ENCODE results near the gene GOT2.
"Not testable (repeated sequence)": the region's sequence is repeated elsewhere in the genome, so short reads cannot be mapped to it uniquely, and the experiment has no call there.

GOT2 gene

GRCh38 chr16:58716468-58716867 is 17.6 kb downstream of the GOT2 start:
- no peak for DNase-seq

DNA sequence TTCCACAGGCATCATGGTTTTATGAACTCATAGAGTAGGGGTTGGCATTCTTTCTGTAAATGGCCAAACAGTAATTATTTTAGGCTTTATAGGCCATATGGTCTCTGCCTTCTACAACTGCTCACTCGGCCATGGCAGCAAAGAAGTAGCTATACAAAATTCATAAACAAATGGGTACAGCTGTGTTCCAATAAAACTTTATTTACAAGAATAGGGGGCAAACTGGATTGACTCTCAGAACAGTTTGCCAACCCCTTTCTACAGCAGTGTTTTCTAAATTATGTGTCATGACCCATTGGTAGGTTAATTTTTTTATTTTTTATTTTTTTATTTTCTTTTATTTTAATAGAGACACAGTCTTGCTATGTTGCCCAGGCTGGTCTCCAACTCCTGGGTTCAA is 20.4 kb downstream of the GOT2 start:
- DNase-seq, result no peak

DNA sequence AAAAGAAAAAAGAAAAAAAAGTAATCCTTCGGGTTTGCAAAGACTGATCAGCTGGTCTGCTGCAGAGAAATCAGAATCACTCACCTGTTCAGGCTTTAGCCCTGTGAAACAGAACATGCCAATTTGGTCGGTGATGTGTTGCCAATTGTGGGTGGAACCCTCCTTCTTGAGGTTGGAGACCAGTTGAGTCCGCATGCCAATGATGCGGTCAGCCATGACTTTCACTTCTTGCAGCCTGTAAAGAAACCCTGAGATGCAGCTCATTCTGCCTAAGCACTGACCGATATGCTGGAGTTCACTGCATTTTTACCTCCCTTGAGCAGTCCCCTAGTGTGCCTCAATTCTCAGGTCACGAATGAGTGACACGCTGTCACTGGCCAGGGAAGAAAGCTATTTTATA is 24.8 kb downstream of the GOT2 start:
- DNase-seq, result no peak

DNA sequence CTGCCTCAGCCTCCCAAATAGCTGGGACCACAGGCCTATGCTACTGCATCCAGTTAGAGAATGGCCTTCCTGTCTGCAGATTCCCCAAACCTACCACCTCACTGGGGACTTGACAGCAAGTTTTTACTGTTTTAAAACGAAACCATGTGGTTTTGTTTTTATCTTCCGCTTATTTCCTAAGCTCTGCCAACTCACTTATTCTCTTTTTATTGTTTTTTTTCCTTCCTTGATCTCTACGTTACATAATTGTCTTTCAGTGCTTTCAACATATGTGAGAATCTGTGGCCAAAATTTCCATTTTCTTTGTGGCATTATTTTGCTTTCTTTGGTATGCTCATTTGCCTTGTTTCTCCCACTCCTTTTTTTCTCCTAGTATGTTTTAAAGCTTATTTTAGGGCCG is 35.0 kb downstream of the GOT2 start:
- DNase-seq, result no peak

GRCh38 chr16:58695368-58695767 is 38.7 kb downstream of the GOT2 start:
- no peak for DNase-seq

DNA sequence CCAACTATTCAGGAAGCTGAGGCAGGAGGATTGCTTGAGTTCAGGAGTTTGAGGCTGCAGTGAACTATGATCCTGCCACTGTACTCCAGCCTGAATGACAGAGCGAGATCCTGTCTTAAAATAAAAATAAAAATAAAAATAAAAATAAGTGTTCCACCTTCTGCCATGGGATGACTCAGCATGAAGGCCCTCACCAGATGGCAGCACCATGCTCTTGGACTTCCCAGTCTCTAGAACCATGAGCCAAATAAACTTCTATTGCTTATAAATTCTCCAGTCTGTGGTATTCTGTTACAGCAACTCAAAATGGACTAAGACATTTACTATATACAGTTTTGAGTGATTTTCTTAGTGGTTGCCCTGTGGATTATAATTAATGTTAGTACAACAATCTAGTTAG is 41.7 kb downstream of the GOT2 start:
- no peak for DNase-seq

DNA sequence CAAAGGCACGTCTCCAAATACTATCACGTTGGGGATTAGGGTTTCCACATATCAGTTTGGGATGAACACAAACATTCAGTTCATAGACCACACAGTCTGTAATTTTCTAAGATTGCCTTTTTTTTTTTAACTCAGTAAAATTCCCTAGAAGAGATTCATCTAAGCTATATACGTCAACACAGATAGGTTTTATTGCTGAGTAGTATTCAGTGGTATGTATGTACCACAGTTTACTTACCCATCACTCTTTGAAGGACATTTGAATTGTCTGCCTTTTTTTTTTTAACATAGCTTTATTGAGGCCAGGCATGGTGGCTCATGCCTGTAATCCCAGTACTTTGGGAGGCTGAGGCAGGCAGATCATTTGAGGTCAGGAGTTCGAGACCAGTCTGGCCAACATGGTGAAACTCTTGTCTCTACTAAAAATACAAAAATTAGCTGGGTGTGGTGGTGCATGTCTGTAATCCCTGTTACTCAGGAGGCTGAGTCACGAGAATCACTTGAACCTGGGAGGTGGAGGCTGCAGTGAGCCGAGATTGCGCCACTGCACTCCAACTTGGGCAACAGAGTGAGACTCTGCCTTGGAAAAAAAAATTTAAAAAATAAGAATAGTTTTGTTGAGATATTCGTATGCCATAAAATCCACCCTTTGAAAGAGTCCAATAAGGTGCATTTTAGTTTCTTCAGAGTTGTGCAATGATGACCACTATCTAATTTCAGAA is 47.0 kb downstream of the GOT2 start:
- not testable (repeated sequence) for DNase-seq

GRCh38 chr16:58685084-58685449 is 49.0 kb downstream of the GOT2 start:
- no peak for DNase-seq

GRCh38 chr16:58684354-58685083 is 49.6 kb downstream of the GOT2 start, which contains the start of gene SLC38A7:
TSS of gene SLC38A7 (minus strand) at chr16:58684770. CDS start at chr16:58680126, 4,644 bp downstream.
- DNase-seq, result peak; percentile 65

GRCh38 chr16:58684001-58684353 is 50.1 kb downstream of the GOT2 start:
- DNase-seq, result no peak

- no peak for DNase-seq
These were observed 54.4 kb downstream of the GOT2 start for GRCh38 chr16:58679763-58680162.

- DNase-seq, result no peak
These were observed 55.4 kb downstream of the GOT2 start for GRCh38 chr16:58678716-58679115.

DNA sequence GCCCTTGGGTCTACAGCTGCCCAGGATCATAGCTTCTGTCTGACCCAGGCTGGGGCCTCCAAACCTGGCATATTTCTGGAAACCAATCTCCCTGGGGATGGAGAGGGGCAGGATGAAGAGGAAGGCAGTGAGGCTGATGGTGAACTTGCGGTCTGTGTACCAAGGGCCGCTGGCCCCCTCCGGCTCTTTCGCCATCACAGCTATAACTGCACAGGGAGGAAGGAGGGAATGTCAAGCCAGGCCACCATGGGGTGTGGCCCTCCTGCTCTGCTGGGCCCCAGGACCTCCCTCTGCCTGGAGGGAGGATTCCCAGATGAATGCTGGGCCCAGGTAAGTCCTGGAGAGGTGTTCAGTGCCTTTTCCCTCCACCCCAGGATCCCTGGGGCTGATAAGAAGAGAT is 55.8 kb downstream of the GOT2 start:
- DNase-seq, result no peak

GRCh38 chr16:58670946-58671583 is 63.1 kb downstream of the GOT2 start:
- no peak for DNase-seq

DNA sequence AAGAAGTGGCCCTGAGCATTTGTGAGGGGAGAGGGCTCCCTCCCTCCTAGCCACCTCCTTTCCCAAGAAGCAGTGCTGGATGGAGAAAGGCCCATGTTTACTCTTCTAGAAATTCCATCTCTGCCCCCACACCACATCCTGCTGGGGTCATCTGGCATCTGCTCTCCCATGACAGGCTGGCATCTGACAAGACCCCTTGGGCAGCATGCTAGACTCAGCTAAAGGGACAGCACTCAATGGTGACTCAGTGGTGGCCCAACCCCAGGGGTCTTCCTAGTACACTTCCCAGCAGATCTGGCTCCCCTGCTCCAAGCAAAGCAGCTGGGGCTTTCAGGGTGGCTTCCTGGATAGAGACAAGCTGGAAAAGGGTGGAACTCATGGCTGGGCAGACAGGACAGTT is 63.9 kb downstream of the GOT2 start:
- DNase-seq, result no peak

GRCh38 chr16:58665200-58665599 is 68.9 kb downstream of the GOT2 start:
- DNase-seq, result no peak

DNA sequence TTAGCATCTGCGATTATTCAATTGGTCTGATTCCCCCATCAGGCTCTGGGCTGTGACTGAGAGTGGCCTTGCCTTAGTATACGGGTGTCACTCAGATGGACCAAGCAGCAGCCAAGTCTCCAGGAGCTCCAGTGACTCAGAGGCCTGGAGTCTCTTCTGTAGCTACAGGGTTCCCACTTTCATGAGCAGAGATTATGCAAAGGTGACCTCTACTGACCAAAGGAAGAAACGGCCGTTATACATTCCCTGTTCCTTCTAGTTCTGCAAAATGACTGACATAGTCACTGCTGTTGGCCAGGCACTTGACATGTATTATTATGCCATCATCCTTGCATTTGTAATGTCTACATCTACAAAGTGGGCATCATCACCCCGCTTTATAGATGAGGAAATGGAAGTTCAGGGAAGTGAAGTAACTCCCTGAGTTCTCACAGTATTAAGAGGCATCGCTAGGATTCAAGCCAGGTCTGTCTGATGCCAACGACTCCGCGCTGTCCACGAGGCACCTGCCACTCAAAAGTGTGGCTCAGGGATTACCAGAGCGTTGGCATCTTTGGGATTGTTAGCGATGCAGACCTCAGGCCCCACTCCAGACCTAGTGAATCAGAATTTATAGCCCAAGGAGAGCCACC is 72.8 kb downstream of the GOT2 start:
- DNase-seq, result peak; percentile 29

DNA sequence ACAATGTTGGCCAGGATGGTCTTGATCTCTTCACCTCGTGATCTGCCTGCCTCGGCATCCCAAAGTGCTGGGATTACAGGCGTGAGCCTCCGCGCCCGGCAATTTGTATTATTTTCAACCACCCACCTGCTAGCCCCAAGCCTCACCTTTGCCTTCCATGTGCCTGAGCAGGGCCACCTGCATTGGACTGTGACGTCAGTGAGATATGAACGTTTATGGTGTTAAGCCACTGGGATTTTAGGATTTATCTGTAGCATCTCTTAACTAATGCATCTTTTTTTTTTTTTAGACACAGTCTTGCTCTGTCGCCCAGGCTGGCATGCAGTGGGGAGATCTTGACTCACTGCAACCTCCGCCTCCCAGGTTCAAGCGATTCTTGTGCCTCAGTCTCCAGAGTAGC is 74.2 kb downstream of the GOT2 start:
- not testable (repeated sequence) for DNase-seq

GRCh38 chr16:58658796-58659211 is 75.3 kb downstream of the GOT2 start:
- no peak for DNase-seq
